ENCODE results near the gene EFHC2.

Gene EFHC2

DNA sequence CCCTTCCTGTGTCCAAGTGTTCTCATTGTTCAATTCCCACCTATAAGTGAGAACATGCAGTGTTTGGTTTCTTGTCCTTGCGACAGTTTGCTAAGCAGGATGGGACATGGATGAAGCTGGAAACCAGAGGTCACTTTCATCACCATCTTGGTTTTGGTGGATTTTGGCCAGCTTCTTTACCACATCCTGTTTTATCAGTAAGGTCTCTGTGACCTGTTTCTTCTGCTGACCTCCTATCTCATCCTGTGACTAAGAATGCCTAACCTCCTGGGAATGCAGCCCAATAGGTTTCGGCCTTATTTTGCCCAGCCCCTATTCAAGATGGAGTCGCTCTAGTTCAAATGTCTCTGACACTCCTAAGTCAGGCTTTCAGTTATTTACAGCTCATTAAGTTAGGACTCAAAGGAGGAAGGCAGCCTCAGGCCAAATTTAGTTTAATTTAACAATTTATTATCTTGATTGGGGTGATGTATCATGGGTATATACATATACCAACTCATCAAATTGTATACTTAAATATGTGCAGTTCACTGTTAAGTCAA is 200.3 kb downstream of the EFHC2 start:
- no peak for DNase-seq

DNA sequence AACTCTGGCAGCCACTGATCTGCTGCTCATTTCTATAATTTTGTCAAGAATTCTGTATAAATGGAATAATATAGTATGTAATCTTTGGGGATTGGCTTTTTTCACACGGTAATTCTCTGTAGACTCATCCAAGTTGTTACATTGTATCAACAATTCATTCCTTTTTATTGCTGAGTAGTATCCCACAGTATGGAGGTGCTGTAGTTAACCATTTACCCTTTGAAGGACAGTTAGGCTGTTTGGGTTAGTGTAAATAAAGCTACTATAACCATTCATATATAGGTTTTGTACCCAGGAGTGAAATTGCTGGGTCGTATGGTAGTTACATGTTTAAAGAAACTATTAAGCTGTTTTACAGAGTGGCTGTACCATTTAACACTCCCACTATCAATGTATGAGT is 213.3 kb downstream of the EFHC2 start:
- no peak for DNase-seq

DNA sequence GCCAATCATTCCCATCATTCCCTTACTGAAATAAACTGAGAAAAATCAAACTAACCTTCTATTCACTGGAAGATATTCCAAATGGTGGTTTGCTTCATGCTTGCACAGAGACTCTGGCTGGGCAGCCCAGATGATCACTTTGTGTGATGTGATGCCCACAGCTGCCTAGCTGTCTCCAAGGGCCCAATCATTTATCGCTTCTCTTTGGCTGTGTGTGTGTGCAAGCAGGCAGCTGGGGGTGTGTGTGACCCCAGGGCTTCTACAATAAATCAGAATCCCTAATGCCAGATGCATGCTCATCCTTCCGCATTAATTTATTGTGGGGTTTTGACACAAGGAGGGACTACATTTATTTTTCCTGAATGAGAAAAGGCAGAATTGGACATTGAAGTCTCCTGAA is 230.1 kb downstream of the EFHC2 start:
- DNase-seq = no peak

DNA sequence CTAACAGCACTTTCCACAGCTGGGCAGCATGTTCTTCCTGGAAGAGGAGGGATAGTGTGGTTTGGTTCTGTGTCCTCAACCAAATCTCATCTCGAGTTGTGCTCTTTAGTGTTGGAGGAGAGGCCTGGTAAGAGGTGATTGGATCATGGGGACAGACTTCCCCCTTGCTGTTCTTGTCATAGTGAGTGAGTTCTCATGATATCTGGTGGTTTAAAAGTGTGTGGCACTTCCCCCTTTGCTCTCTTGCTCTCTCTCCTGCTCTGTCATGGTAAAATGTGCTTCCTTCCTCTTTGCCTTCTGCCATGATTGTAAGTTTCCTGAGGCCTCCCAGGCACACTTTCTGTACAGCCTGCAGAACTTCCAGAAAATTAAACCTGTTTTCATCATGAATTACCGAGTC is 236.6 kb downstream of the EFHC2 start:
- DNase-seq = no peak

DNA sequence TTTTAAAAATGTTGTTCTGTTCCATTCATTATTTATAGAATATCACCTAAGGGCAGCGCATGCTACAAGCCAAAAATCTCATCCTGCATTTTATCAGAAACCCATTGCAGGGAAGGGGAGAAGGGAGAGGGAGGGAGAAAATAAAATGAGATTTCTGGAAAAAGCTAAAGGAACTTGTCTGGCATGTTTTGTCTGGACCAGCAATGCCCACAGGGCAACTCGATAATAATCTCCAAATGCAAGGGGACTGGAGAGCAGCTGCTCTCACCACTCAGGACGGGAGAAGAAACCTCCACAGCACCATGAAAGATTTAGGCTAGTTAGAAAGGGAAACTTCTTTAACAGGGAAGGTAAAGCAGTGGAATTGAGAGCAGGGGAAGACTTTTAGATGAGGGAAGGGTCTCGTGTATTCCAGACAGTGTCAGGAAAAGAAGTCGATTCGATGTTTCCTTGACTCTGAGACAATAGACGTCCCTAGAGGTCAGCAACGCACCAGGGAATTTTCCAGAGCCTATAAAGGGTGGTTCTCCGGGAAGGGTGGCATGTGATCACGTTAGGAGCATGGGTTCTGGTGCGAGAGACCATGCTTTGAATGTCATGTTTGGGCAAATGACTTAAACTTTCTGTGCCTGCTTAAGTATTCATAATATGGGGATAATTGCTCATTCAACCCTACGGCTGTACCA is 238.1 kb downstream of the EFHC2 start:
- no peak for DNase-seq

DNA sequence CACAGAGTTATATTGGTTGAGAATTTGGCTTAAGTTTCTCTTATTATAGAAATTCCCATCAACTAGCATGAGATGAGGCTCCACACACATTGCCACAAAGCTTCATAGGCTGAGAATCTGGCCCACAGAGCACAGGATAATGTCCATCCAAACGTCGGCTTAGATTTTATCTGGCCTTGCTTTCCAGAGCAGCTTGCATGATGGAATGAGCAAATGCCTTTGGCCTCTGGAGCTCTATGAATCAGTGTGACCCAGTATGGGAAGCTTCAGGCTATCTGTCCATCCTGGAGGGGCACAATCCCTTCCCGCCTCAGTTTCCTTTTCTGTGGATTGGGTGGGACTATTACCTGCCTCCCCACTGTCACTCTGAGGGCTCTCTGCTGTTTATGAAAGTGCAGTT is 238.8 kb downstream of the EFHC2 start:
- DNase-seq = no peak

DNA sequence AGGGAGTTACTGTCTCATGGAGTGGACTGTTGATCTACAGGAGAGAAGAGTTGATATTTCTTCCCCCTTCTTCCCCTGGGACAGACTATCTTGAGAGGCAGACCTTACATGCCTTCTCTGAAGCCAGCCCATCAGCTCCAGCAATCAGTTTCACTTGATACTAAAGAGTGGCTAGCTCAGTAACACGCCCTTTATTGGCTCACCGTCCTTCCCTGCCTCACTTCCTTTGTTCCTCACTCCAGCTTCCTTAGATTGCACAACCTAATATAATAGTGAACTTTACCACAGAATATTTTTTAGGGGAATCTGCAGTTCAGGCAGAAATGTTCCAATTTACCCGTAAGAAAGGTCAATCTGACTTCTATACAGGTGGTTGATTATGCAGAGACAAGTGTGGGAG is 242.2 kb downstream of the EFHC2 start:
- no peak for DNase-seq

DNA sequence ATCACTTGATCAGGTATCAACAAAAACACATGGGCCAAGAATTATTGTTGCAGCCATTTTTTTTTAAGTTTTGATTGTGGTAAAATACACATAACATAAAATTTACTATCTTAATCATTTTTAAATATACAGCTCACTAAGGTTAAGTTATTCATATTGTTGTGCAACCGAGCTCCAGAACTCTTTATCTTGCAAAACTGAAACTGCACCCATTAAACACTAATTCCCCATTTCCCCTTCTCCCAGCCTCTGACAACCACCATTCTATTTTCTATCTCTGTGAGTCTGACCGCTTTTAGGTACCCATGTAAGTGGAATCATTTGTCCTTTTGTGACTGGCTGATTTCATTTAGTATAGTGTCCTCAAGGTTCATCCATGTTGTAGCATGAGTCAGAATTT is 244.1 kb downstream of the EFHC2 start:
- no peak for DNase-seq

Measured in NCI-H2081 (cell line).